CD1c-positive myeloid dendritic cell (primary cell): ENCODE measurements around the gene CXXC5.
A peak's percentile ranks its signal among the peaks of the same experiment; 100 is the strongest.

ENCODE experiments used
- DNase-seq: peaks from one replicate; pipeline ENCODE4 v3.0.0-alpha.2; 2016; ENCODE audit errors: extremely low spot score

Gene CXXC5

GRCh38 chr5:139651043-139651834, 3.1 kb downstream of the CXXC5 start:
- DNase-seq, result no peak

GRCh38 chr5:139651853-139652787, 4.0 kb downstream of the CXXC5 start:
- peak; percentile 75 for DNase-seq

- no peak for DNase-seq
Observed at GRCh38 chr5:139652788-139653241, 4.7 kb downstream of the CXXC5 start.

GRCh38 chr5:139653616-139654015, 5.5 kb downstream of the CXXC5 start:
- DNase-seq, result no peak

- no peak for DNase-seq
Observed at GRCh38 chr5:139654464-139654863, 6.3 kb downstream of the CXXC5 start.

GRCh38 chr5:139654871-139655491, 6.8 kb downstream of the CXXC5 start:
- no peak for DNase-seq

- DNase-seq, result no peak
Observed at GRCh38 chr5:139655727-139656271, 7.7 kb downstream of the CXXC5 start.

GRCh38 chr5:139657363-139658321, 9.5 kb downstream of the CXXC5 start:
- DNase-seq, result no peak

- peak; percentile 60 for DNase-seq
Observed at GRCh38 chr5:139658501-139658927, 10.4 kb downstream of the CXXC5 start.

- no peak for DNase-seq
Observed at GRCh38 chr5:139658928-139659667, 10.9 kb downstream of the CXXC5 start.

GRCh38 chr5:139659695-139660101, 11.5 kb downstream of the CXXC5 start:
- no peak for DNase-seq

GRCh38 chr5:139660105-139660922, 12.2 kb downstream of the CXXC5 start:
- DNase-seq, result no peak

- peak; percentile 93 for DNase-seq
Observed at GRCh38 chr5:139660923-139661814, 13.0 kb downstream of the CXXC5 start.

- no peak for DNase-seq
Observed at GRCh38 chr5:139662617-139663016, 14.5 kb downstream of the CXXC5 start.

- no peak for DNase-seq
Observed at GRCh38 chr5:139663207-139664085, 15.3 kb downstream of the CXXC5 start.

- DNase-seq, result peak; percentile 98
Observed at GRCh38 chr5:139664086-139664693, 16.0 kb downstream of the CXXC5 start.
